ENCODE results near the gene MAST4.

- TF ChIP-seq EZH2phosphoT487 (IDR thresholded peaks at IDR 0.05; ENCODE audit: low read depth) (no peak), CTCF (IDR thresholded peaks at IDR 0.05; ENCODE audit: low read depth, low read length) (no peak)
These were observed 398.6 kb downstream of the MAST4 start for GRCh38 chr5:66994790-66995189.

Measured in OCI-LY3 (cell line).